ENCODE measurements around the gene MEF2B. TPM values are rescaled to one million over a fixed set of nuclear protein-coding genes. Genes with fewer than 3 reads are reported as not detected.

MEF2B gene
- total and polyA plus RNA-seq, 10 of the 15 experiments (the other 5 are each of a cell fraction or from before 2014, with no cell fraction given) = 0.09 to 33.0 (median 8.9) TPM

DNA sequence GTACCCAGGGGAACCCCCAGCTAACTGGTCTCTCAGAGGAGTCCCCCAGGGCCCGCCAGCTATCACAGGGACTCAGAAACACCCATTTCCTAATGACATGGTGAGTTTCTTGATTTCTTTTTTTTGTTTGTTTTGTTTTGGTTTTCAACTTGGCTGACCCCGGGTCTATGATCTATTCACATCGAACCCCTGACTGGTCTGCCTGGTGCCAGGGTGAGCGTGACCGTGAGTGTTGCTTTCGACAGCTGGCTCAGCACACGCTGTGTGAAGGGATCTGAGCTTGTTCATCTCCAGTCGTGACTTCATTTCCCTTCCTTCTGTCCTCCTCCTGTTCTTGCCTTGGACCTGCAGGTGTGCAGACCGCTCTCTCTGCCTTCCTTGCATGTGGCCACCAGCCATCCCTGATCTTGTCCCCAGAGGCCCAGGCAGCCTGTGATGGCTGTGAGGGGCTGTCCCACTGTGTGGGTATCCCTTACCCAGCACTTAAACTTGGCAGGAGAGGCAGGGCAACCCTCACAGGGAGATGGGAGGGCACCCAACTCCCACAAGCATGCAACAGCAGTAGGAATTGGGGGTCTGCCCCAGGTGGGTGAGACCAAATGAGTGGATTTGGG, 58.0 kb downstream of the MEF2B start:
- DNase-seq (ENCODE audit: low read depth, low spot score) (no peak), ATAC-seq (no peak), FAIRE-seq (no peak)
- intact Hi-C loops (cut with micrococcal nuclease; ENCODE audit: unreplicated experiment) = loop anchor here (5.0 kb wide), 1 partner anchor 60 kb away; no protein-coding TSS in a partner anchor
- ChIA-PET CTCF (interaction anchor here (1.1 to 1.4 kb wide), 3 partner anchors 57 to 63 kb away, joined by 3 read pairs; no protein-coding TSS in a partner anchor), RAD21 (ENCODE audit: unreplicated experiment) (interaction anchor here (0.8 kb wide), 1 partner anchor 47 kb away, joined by 3 read pairs; no protein-coding TSS in a partner anchor), POLR2A (interaction anchor here (0.5 kb wide), 1 partner anchor 268 kb away, joined by 4 read pairs; no protein-coding TSS in a partner anchor), SMC1A (ENCODE audit: uncharacterized antibody, unreplicated experiment) (interaction anchor here (1.7 kb wide), 1 partner anchor 59 kb away, joined by 4 read pairs; no protein-coding TSS in a partner anchor)
- H3K27ac ChIP-seq (ENCODE audit: control insufficient read depth, insufficient read depth) = no peak overlapping the region
- in situ Hi-C loops (cut with MboI) = no loop called here
- no peaks in the 10 kb centered on the region for H3K27me3 ChIP-seq (replicated peaks in 1 of 2; ENCODE audit: control insufficient read depth in 2 of 2, insufficient read depth in 2 of 2, low read length in 1 of 2)
- BruUV-seq (replicated peaks) = no TSS peak
- H3K4me2 ChIP-seq (ENCODE audit: control insufficient read depth, insufficient read depth) = no peak overlapping the region
- H3K4me3 ChIP-seq = no peak overlapping the region
- no peaks in the 10 kb centered on the region for H3K36me3 ChIP-seq (ENCODE audit: control insufficient read depth in 2 of 2, insufficient read depth in 2 of 2, low read length in 1 of 2)
- H2AFZ ChIP-seq (ENCODE audit: control insufficient read depth, low read depth, low read length) = no peak overlapping the region
- H3K79me2 ChIP-seq (ENCODE audit: control insufficient read depth, insufficient read depth, low read length) = no peaks in the 10 kb centered on the region
- no peaks in the 10 kb centered on the region for H3K9me3 ChIP-seq (replicated peaks; ENCODE audit: control insufficient read depth, insufficient read depth, low read length)
- TF ChIP-seq TCF7 (IDR thresholded peaks at IDR 0.05; ENCODE audit: borderline replicate concordance) (no peak), KLF5 (IDR thresholded peaks at IDR 0.05; ENCODE audit: partially characterized antibody) (no peak), RB1 (IDR thresholded peaks at IDR 0.05; ENCODE audit: borderline replicate concordance) (no peak), NFIC (IDR thresholded peaks at IDR 0.05; ENCODE audit: low read depth, low read length) (no peak), POLR2A (IDR thresholded peaks at IDR 0.05; ENCODE audit: low read depth, low read length) (0 out of 2 replicates have a peak, but pooled peaks have one; percentile 16)
- TF ChIP-seq, protein P1, sequence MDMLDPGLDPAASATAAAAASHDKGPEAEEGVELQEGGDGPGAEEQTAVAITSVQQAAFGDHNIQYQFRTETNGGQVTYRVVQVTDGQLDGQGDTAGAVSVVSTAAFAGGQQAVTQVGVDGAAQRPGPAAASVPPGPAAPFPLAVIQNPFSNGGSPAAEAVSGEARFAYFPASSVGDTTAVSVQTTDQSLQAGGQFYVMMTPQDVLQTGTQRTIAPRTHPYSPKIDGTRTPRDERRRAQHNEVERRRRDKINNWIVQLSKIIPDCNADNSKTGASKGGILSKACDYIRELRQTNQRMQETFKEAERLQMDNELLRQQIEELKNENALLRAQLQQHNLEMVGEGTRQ (IDR thresholded peaks at IDR 0.05; ENCODE audit: borderline replicate concordance, low read depth, low read length) = no peak
- H3K9ac ChIP-seq (ENCODE audit: control insufficient read depth, insufficient read depth, low read length) = no peak overlapping the region
- H4K20me1 ChIP-seq (ENCODE audit: control insufficient read depth, insufficient read depth) = no peaks in the 10 kb centered on the region
- 52% methylated on average over 9 of the region's 9 CpGs for WGBS (ENCODE audit: insufficient coverage, insufficient replicate concordance, low lambda C conversion rate, missing lambda C conversion rate)
- no peaks in the 10 kb centered on the region for H3K4me1 ChIP-seq (ENCODE audit: control insufficient read depth, insufficient read depth, low read length)
